MCF 10A (cell line): ENCODE data around the gene FAM3A. TPM values are rescaled to one million over a fixed set of nuclear protein-coding genes. Genes with fewer than 3 reads are reported as not detected.

ENCODE experiments used
- BruUV-seq: library from RNA; stranded (reverse); fragments of 400-500 nt; replicated peaks from 2 replicates; lab custom pipeline; 2021; lab: Mats Ljungman, UMichigan
- CTCF ChIA-PET: fragments of 300-600 bp; sonication (Branson Sonifier 250); formaldehyde crosslinking; extraction: SDS; loops from one replicate; lab custom pipeline; 2021; ENCODE audit warnings: antibody characterized with exemption, inconsistent platforms; lab: Yijun Ruan, JAX
- POLR2A ChIA-PET: fragments of 300-600, 350-650 bp; sonication (Branson Sonifier 250); formaldehyde crosslinking; extraction: SDS; loops from one replicate; lab custom pipeline; 2020; ENCODE audit warnings: antibody characterized with exemption, inconsistent platforms; lab: Yijun Ruan, JAX
- DNase-seq: peaks from one replicate; pipeline ENCODE4 v3.0.0-alpha.2; 2018; ENCODE audit not compliant: unreplicated experiment
- H3K27ac Mint-ChIP-seq: one replicate; pipeline ENCODE4 v1.8.0; 2022; ENCODE audit warnings: mild to moderate bottlenecking, low read depth, mixed read lengths; ENCODE audit not compliant: unreplicated experiment
- H3K27me3 Mint-ChIP-seq: one replicate; pipeline ENCODE4 v1.8.0; 2022; ENCODE audit warnings: mixed read lengths; ENCODE audit not compliant: insufficient read depth, unreplicated experiment
- H3K36me3 Mint-ChIP-seq: one replicate; pipeline ENCODE4 v1.8.0; 2022; ENCODE audit warnings: mild to moderate bottlenecking, moderate library complexity, mixed read lengths; ENCODE audit not compliant: insufficient read depth, unreplicated experiment
- H3K4me1 Mint-ChIP-seq: one replicate; pipeline ENCODE4 v1.8.0; 2022; ENCODE audit warnings: mixed read lengths; ENCODE audit not compliant: insufficient read depth, unreplicated experiment
- H3K4me3 Mint-ChIP-seq: one replicate; pipeline ENCODE4 v1.8.0; 2022; ENCODE audit warnings: mild to moderate bottlenecking, moderate library complexity, mixed read lengths; ENCODE audit not compliant: unreplicated experiment
- H3K9me3 Mint-ChIP-seq: one replicate; pipeline ENCODE4 v1.8.0; 2022; ENCODE audit warnings: mixed read lengths; ENCODE audit not compliant: unreplicated experiment
- intact Hi-C: fragments of 100-400 bp; cut with micrococcal nuclease; formaldehyde crosslinking; loops from 2 replicates; pipeline ENCODE4 v1.14.1; 2022
- total RNA-seq: library from RNA; stranded (reverse); gene quantifications from 2 replicates; pipeline ENCODE4 v1.2.3, GENCODE V29; 2022
- TF ChIP-seq, protein P1 (sequence below): fragments of 200-600 bp; IDR thresholded peaks from one replicate; pipeline ENCODE4 v1.8.0; 2022; ENCODE audit warnings: antibody characterized with exemption, mild to moderate bottlenecking; ENCODE audit not compliant: unreplicated experiment

FAM3A gene
- total RNA-seq, 1 experiment from 2014 or later = 40.9 TPM

- no TSS peak for BruUV-seq
- Mint-ChIP-seq H3K4me1 (no peaks in the 10 kb centered on the region), H3K27ac (no peak overlapping the region), H3K36me3 (peaks cover 17% of the 10 kb centered on the region), H3K4me3 (no peak overlapping the region), H3K9me3 (peaks cover 15% of the 10 kb centered on the region), H3K27me3 (peaks cover 21% of the 10 kb centered on the region)
- POLR2A ChIA-PET = interaction anchor here (0.7 to 1.4 kb wide), 3 partner anchors 8 to 17 kb away, joined by 3 to 4 read pairs (median 3); partner anchors contain the start of genes FAM3A and SLC10A3
- TF ChIP-seq, protein P1, sequence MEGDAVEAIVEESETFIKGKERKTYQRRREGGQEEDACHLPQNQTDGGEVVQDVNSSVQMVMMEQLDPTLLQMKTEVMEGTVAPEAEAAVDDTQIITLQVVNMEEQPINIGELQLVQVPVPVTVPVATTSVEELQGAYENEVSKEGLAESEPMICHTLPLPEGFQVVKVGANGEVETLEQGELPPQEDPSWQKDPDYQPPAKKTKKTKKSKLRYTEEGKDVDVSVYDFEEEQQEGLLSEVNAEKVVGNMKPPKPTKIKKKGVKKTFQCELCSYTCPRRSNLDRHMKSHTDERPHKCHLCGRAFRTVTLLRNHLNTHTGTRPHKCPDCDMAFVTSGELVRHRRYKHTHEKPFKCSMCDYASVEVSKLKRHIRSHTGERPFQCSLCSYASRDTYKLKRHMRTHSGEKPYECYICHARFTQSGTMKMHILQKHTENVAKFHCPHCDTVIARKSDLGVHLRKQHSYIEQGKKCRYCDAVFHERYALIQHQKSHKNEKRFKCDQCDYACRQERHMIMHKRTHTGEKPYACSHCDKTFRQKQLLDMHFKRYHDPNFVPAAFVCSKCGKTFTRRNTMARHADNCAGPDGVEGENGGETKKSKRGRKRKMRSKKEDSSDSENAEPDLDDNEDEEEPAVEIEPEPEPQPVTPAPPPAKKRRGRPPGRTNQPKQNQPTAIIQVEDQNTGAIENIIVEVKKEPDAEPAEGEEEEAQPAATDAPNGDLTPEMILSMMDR = no peak
- intact Hi-C loops = no loop called here
- CTCF ChIA-PET = no interaction called here
- no peak for DNase-seq
Observed at GRCh38 chrX:154507673-154508383, 8.2 kb downstream of the FAM3A start.

DNA sequence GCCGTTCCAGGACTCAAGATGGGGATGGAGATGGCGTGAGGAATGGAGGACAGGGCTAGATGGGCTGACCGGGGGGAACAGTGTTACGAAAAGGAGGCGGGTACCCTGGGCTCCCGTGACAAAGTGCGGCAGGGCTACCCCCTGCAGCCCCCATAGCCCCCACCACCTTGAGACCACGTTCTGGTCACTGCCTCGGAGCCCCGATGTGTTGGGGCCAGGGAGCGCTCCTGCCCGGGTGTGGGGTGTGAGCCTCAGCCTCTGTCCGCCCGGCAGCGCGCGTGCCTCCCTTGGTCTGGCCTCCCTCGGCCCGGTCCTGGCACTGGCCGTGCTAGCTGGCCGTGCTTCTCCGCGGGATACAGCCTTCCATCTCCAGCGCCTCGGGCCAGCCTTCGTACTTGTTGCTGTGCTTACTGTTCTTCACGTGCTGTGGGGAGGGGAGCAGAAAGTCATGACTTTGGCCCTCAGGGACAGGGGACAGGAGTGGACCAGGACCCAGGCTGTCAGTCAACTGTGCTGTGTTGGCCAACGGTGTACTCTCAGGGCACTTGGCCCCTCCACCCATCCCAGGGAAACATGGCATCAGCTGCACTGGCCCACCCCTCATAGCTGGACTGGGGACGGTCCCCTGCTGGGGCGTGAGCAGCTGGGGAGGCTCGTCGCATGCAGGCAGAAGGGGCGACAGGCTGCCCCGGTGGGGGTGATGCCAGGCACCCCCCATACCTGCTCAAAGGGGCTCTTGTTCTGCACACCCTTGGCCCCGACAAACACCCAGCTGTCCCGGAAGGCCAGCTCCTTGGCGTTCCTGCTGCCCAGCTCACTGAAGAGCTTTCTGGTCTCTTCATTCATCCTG lies 9.3 kb downstream of the FAM3A start:
- Mint-ChIP-seq H3K4me3 (no peak overlapping the region), H3K4me1 (no peaks in the 10 kb centered on the region), H3K27me3 (peaks cover 21% of the 10 kb centered on the region), H3K36me3 (peaks cover 17% of the 10 kb centered on the region), H3K27ac (no peak overlapping the region), H3K9me3 (peaks cover 15% of the 10 kb centered on the region)
- ChIA-PET CTCF (no interaction called here), POLR2A (interaction anchor here (0.7 to 1.0 kb wide), 2 partner anchors 9 to 16 kb away, joined by 3 to 4 read pairs; partner anchors contain the start of genes FAM3A and SLC10A3)
- DNase-seq = no peak
- intact Hi-C loops = no loop called here
- BruUV-seq = no TSS peak
- TF ChIP-seq, protein P1 = no peak

GRCh38 chrX:154505734-154506133 lies 10.3 kb downstream of the FAM3A start:
- intact Hi-C loops = no loop called here
- DNase-seq = peak; percentile 57
- no TSS peak for BruUV-seq
- Mint-ChIP-seq H3K4me1 (no peaks in the 10 kb centered on the region), H3K27me3 (peaks cover 21% of the 10 kb centered on the region), H3K27ac (no peak overlapping the region), H3K4me3 (no peak overlapping the region), H3K9me3 (peaks cover 15% of the 10 kb centered on the region), H3K36me3 (peaks cover 13% of the 10 kb centered on the region)
- CTCF ChIA-PET = no interaction called here
- TF ChIP-seq, protein P1 = no peak
- POLR2A ChIA-PET = no interaction called here

DNA sequence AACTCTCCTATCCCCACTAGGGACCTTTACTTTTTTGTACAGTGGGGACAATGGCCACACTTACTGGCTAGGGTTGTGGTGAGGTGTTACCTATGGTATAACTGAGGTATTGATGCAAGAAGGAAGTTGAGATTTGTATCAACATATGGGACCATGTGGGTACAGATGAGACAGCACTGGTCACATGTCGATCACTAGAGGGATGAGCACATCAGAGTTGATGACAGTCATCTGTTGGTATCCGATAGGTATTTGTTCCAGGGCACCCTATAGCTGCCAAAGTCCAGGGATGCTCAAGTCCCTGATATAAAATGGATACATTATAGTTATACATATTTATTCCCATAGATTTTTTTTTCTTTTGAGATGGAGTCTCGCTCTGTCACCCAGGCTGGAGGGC lies 13.0 kb downstream of the FAM3A start:
- no peaks in the 10 kb centered on the region for H3K27me3 Mint-ChIP-seq
- H3K4me3 Mint-ChIP-seq = no peak overlapping the region
- DNase-seq = no peak
- ChIA-PET POLR2A (interaction anchor here (0.6 kb wide), 1 partner anchor 92 kb away, joined by 3 read pairs; no protein-coding TSS in a partner anchor), CTCF (no interaction called here)
- H3K36me3 Mint-ChIP-seq = peaks cover 10% of the 10 kb centered on the region
- no peak overlapping the region for H3K27ac Mint-ChIP-seq
- no peaks in the 10 kb centered on the region for H3K4me1 Mint-ChIP-seq
- TF ChIP-seq, protein P1 = no peak
- intact Hi-C loops = no loop called here
- no TSS peak for BruUV-seq
- H3K9me3 Mint-ChIP-seq = no peaks in the 10 kb centered on the region
